SK-N-SH (cell line): ENCODE data around the gene C8A. TPM values are rescaled to one million over a fixed set of nuclear protein-coding genes. Genes with fewer than 3 reads are reported as not detected.

ENCODE experiments used
- CTCF ChIA-PET: fragments of 300-600, 350-600 bp; formaldehyde crosslinking; extraction: SDS; loops from one replicate; lab custom pipeline; 2021; lab: Yijun Ruan, JAX
- POLR2A ChIA-PET: fragments of 350-600 bp; sonication (Branson Sonifier 250); formaldehyde crosslinking; extraction: SDS; loops from one replicate; lab custom pipeline; 2020; ENCODE audit warnings: antibody characterized with exemption, inconsistent platforms; lab: Yijun Ruan, JAX
- DNase-seq: peaks from one replicate; pipeline ENCODE4 v3.0.0; 2012
- H2AFZ ChIP-seq: fragments of 200-600 bp; sonication (generic); 2 replicates; pipeline ENCODE4 v1.8.1; 2016; ENCODE audit warnings: antibody characterized with exemption, mild to moderate bottlenecking, low read depth
- H3F3A ChIP-seq: fragments of 200-600 bp; sonication (generic); replicated peaks from 2 replicates; pipeline ENCODE3; 2016; ENCODE audit warnings: antibody characterized with exemption, mild to moderate bottlenecking; ENCODE audit not compliant: insufficient read depth
- H3K27ac ChIP-seq, 2 experiments: fragments of 200-500 bp in 1 of 2; fragments of 200-600 bp in 1 of 2; sonication (Bioruptor generic) in 1 of 2; sonication (generic), shearing (Covaris generic) in 1 of 2; 2 replicates each; pipeline versions ENCODE4 v1.5.1 to v1.6.1; 2014 to 2016; ENCODE audit warnings: low read depth in 2 of 2, inconsistent platforms in 1 of 2, low read length in 1 of 2, mild to moderate bottlenecking in 1 of 2, mixed read lengths in 1 of 2
- H3K27me3 ChIP-seq: fragments of 200-600 bp; sonication (generic), shearing (Covaris generic); 2 replicates; pipeline ENCODE4 v1.6.1; 2016; ENCODE audit warnings: mixed run types; ENCODE audit not compliant: insufficient read depth
- H3K36me3 ChIP-seq, 2 experiments: fragments of 200-500 bp in 1 of 2; fragments of 200-600 bp in 1 of 2; sonication (Bioruptor generic) in 1 of 2; sonication (generic) in 1 of 2; replicated peaks in 1 of 2; 2 replicates each; pipeline versions ENCODE3 to v1.5.1; 2014 to 2016; ENCODE audit warnings: low read length in 1 of 2, mild to moderate bottlenecking in 1 of 2; ENCODE audit not compliant: insufficient read depth in 2 of 2, control insufficient read depth in 1 of 2
- H3K4me1 ChIP-seq, 2 experiments: fragments of 200-500 bp in 1 of 2; fragments of 200-600 bp in 1 of 2; sonication (Bioruptor generic) in 1 of 2; sonication (generic), shearing (Covaris generic) in 1 of 2; 2 replicates each; pipeline versions ENCODE4 v1.5.1 to v1.6.1; 2014 to 2016; ENCODE audit warnings: low read depth in 1 of 2, low read length in 1 of 2, mixed run types in 1 of 2; ENCODE audit not compliant: insufficient read depth in 2 of 2, control insufficient read depth in 1 of 2
- H3K4me2 ChIP-seq: fragments of 200-600 bp; sonication (generic), shearing (Covaris generic); 2 replicates; pipeline ENCODE4 v1.6.1; 2017; ENCODE audit warnings: mixed run types
- H3K4me3 ChIP-seq, 2 experiments: fragments of 200-500 bp in 1 of 2; fragments of 200-600 bp in 1 of 2; sonication (Bioruptor generic) in 1 of 2; sonication (generic), shearing (Covaris generic) in 1 of 2; 2 replicates each; pipeline versions ENCODE4 v1.5.1 to v1.8.1; 2014 to 2016; ENCODE audit warnings: low read depth in 2 of 2, inconsistent platforms in 1 of 2, low read length in 1 of 2, mild to moderate bottlenecking in 1 of 2, mixed read lengths in 1 of 2, moderate library complexity in 1 of 2
- H3K79me2 ChIP-seq: fragments of 200-600 bp; sonication (generic); 2 replicates; pipeline ENCODE4 v1.8.1; 2017; ENCODE audit warnings: mild to moderate bottlenecking; ENCODE audit not compliant: insufficient read depth
- H3K9ac ChIP-seq: fragments of 200-600 bp; sonication (generic); 2 replicates; pipeline ENCODE4 v1.6.1; 2017; ENCODE audit warnings: mixed run types
- H3K9me2 ChIP-seq: fragments of 200-600 bp; sonication (generic); 2 replicates; pipeline ENCODE4 v1.6.1; 2017; ENCODE audit warnings: mixed run types
- H3K9me3 ChIP-seq: fragments of 200-600 bp; sonication (generic); 2 replicates; pipeline ENCODE4 v1.6.1; 2017; ENCODE audit warnings: mixed run types, mild to moderate bottlenecking, moderate library complexity
- H4K20me1 ChIP-seq: fragments of 200-600 bp; sonication (generic); 2 replicates; pipeline ENCODE4 v1.6.1; 2017; ENCODE audit warnings: mild to moderate bottlenecking, mixed run types; ENCODE audit not compliant: insufficient read depth
- FOXJ3 ChIP-seq: sonication (generic); formaldehyde crosslinking; IDR thresholded peaks from 2 replicates; pipeline ENCODE4 v1.5.1; 2020; ENCODE audit warnings: mild to moderate bottlenecking, missing genetic modification reagents
- FOXM1 ChIP-seq: IDR thresholded peaks from 2 replicates; pipeline ENCODE4 v1.4.0; 2012; ENCODE audit warnings: low read depth, mild to moderate bottlenecking
- MAX ChIP-seq: IDR thresholded peaks from 2 replicates; pipeline ENCODE4 v1.4.0; 2012; ENCODE audit warnings: low read depth
- MEF2A ChIP-seq: IDR thresholded peaks from 2 replicates; pipeline ENCODE4 v1.4.0; 2012; ENCODE audit warnings: low read depth, borderline replicate concordance
- RAD21 ChIP-seq: IDR thresholded peaks from 2 replicates; pipeline ENCODE4 v1.6.1; 2012; ENCODE audit warnings: mild to moderate bottlenecking, low read length
- RXRA ChIP-seq: IDR thresholded peaks from 2 replicates; pipeline ENCODE4 v1.4.0; 2012; ENCODE audit warnings: low read depth, mild to moderate bottlenecking, borderline replicate concordance
- SMC3 ChIP-seq: IDR thresholded peaks from 2 replicates; pipeline ENCODE4 v1.6.1; 2012; ENCODE audit warnings: low read depth, low read length, improper control_type of control experiment
- TAF1 ChIP-seq: IDR thresholded peaks from 2 replicates; pipeline ENCODE4 v1.6.1; 2012; ENCODE audit warnings: low read depth, mild to moderate bottlenecking, low read length, moderate library complexity, borderline replicate concordance
- TEAD4 ChIP-seq: IDR thresholded peaks from 2 replicates; pipeline ENCODE4 v1.4.0; 2012; ENCODE audit warnings: mild to moderate bottlenecking, borderline replicate concordance; ENCODE audit not compliant: insufficient read depth
- WGBS: methylation state at CpG from one replicate; pipeline ENCODE4 v1.1.6; 2017; ENCODE audit warnings: low lambda C conversion rate; 5-methylcytosine and 5-hydroxymethylcytosine counted together
- polyA plus RNA-seq, 3 experiments: library from polyadenylated mRNA; depleted of rRNA; stranded (reverse); fragments of >200 nt; gene quantifications; 2 replicates each; pipeline ENCODE4 v1.2.3, GENCODE V29; 2012
- TF ChIP-seq, protein P1 (sequence below): IDR thresholded peaks from 2 replicates; pipeline ENCODE4 v1.6.1; 2012; ENCODE audit warnings: mild to moderate bottlenecking, low read depth, low read length, moderate library complexity
- TF ChIP-seq, protein P2 (sequence below): fragments of 200-600 bp; sonication (generic); IDR thresholded peaks from 2 replicates; pipeline ENCODE4 v1.6.1; 2017; ENCODE audit warnings: antibody characterized with exemption, mild to moderate bottlenecking, moderate library complexity
- TF ChIP-seq, protein P3 (sequence below): IDR thresholded peaks from 2 replicates; pipeline ENCODE4; 2012

Gene C8A
- polyA plus RNA-seq, 1 of the 3 experiments (the other 2 are of a cell fraction) = not detected

GRCh38 chr1:56873213-56873612 lies 18.6 kb downstream of the C8A start (continued):
- TF ChIP-seq, protein P1, sequence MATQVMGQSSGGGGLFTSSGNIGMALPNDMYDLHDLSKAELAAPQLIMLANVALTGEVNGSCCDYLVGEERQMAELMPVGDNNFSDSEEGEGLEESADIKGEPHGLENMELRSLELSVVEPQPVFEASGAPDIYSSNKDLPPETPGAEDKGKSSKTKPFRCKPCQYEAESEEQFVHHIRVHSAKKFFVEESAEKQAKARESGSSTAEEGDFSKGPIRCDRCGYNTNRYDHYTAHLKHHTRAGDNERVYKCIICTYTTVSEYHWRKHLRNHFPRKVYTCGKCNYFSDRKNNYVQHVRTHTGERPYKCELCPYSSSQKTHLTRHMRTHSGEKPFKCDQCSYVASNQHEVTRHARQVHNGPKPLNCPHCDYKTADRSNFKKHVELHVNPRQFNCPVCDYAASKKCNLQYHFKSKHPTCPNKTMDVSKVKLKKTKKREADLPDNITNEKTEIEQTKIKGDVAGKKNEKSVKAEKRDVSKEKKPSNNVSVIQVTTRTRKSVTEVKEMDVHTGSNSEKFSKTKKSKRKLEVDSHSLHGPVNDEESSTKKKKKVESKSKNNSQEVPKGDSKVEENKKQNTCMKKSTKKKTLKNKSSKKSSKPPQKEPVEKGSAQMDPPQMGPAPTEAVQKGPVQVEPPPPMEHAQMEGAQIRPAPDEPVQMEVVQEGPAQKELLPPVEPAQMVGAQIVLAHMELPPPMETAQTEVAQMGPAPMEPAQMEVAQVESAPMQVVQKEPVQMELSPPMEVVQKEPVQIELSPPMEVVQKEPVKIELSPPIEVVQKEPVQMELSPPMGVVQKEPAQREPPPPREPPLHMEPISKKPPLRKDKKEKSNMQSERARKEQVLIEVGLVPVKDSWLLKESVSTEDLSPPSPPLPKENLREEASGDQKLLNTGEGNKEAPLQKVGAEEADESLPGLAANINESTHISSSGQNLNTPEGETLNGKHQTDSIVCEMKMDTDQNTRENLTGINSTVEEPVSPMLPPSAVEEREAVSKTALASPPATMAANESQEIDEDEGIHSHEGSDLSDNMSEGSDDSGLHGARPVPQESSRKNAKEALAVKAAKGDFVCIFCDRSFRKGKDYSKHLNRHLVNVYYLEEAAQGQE = no peak
- TF ChIP-seq TEAD4 = no peak
- TF ChIP-seq MEF2A = no peak

DNA sequence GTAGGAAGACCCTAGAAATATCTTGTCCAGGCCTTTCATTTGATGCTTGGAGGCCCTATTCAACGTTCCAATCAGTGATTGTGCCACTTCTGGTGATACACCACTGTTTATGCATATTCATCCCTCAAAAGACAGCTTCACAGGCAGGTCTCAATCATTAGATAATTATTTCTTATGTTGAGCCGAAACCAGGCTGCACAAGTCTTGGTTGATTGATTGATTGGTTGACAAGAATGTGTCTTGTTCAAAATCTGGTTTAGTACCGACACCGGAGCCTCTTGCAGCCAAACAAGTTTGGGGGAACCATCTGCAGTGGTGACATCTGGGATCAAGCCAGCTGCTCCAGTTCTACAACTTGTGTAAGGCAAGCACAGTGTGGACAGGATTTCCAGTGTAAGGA lies 20.1 kb downstream of the C8A start:
- H3K27ac ChIP-seq = no peak overlapping the region
- no peak overlapping the region for H2AFZ ChIP-seq
- H3F3A ChIP-seq = peaks cover 3% of the 10 kb centered on the region
- H3K9ac ChIP-seq = no peak overlapping the region
- H3K27me3 ChIP-seq = no peaks in the 10 kb centered on the region
- H3K79me2 ChIP-seq = no peaks in the 10 kb centered on the region
- no peak for DNase-seq
- ChIA-PET CTCF (no interaction called here), POLR2A (no interaction called here)
- H3K9me3 ChIP-seq = no peaks in the 10 kb centered on the region
- WGBS = 55% methylated on average over 4 of the region's 4 CpGs
- no peak overlapping the region for H3K4me3 ChIP-seq
- no peaks in the 10 kb centered on the region for H3K9me2 ChIP-seq
- no peak overlapping the region for H3K4me2 ChIP-seq
- H3K36me3 ChIP-seq = no peaks in the 10 kb centered on the region
- TF ChIP-seq TAF1 = no peak
- no peak for TF ChIP-seq TEAD4
- no peak for TF ChIP-seq SMC3
- TF ChIP-seq, protein P2, sequence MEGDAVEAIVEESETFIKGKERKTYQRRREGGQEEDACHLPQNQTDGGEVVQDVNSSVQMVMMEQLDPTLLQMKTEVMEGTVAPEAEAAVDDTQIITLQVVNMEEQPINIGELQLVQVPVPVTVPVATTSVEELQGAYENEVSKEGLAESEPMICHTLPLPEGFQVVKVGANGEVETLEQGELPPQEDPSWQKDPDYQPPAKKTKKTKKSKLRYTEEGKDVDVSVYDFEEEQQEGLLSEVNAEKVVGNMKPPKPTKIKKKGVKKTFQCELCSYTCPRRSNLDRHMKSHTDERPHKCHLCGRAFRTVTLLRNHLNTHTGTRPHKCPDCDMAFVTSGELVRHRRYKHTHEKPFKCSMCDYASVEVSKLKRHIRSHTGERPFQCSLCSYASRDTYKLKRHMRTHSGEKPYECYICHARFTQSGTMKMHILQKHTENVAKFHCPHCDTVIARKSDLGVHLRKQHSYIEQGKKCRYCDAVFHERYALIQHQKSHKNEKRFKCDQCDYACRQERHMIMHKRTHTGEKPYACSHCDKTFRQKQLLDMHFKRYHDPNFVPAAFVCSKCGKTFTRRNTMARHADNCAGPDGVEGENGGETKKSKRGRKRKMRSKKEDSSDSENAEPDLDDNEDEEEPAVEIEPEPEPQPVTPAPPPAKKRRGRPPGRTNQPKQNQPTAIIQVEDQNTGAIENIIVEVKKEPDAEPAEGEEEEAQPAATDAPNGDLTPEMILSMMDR = no peak
- TF ChIP-seq, protein P1 = no peak
- no peak for TF ChIP-seq RAD21
- no peak for TF ChIP-seq MAX
- TF ChIP-seq, protein P3, sequence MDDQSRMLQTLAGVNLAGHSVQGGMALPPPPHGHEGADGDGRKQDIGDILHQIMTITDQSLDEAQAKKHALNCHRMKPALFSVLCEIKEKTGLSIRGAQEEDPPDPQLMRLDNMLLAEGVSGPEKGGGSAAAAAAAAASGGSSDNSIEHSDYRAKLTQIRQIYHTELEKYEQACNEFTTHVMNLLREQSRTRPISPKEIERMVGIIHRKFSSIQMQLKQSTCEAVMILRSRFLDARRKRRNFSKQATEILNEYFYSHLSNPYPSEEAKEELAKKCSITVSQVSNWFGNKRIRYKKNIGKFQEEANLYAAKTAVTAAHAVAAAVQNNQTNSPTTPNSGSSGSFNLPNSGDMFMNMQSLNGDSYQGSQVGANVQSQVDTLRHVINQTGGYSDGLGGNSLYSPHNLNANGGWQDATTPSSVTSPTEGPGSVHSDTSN = no peak
- TF ChIP-seq RXRA = no peak
- no peak for TF ChIP-seq FOXM1
- TF ChIP-seq FOXJ3 (CRISPR knock-in tag) = no peak
- no peaks in the 10 kb centered on the region for H4K20me1 ChIP-seq
- no peaks in the 10 kb centered on the region; a peak in 1 of 4 replicates for H3K4me1 ChIP-seq
